ENCODE data around the gene MTHFD2L. TPM values are rescaled to one million over a fixed set of nuclear protein-coding genes. Genes with fewer than 3 reads are reported as not detected.

MTHFD2L gene
- total and polyA plus RNA-seq, 2 of the 8 experiments (the other 6 are each of a cell fraction or from before 2014, with no cell fraction given), result 5.4 to 15.0 TPM

- Histone ChIP-seq H3K56ac (replicated peaks; ENCODE audit: insufficient read length, low read depth, low read length) (no peak overlapping the region), H3K79me1 (ENCODE audit: low read depth, low read length) (no peaks in the 10 kb centered on the region), H3K23ac (ENCODE audit: insufficient read length) (no peak overlapping the region), H3K79me2 (ENCODE audit: control insufficient read depth in 1 of 2, insufficient read depth in 2 of 2, low read length in 2 of 2) (no peaks in the 10 kb centered on the region), H3K4me2 (ENCODE audit: insufficient read depth in 1 of 2, low read depth in 2 of 2, low read length in 2 of 2) (no peak overlapping the region), H2BK5ac (ENCODE audit: low read depth, low read length) (no peak overlapping the region), H3K9me3 (ENCODE audit: insufficient read depth in 2 of 2, low read depth in 1 of 2, low read length in 1 of 2) (no peaks in the 10 kb centered on the region), H3K36me3 (ENCODE audit: control insufficient read depth in 2 of 4, insufficient read depth in 4 of 4, low read length in 3 of 4) (no peaks in the 10 kb centered on the region), H3K9ac (replicated peaks in 1 of 4; ENCODE audit: extremely low read depth in 1 of 4, low read depth in 3 of 4, low read length in 3 of 4) (no peak overlapping the region), H2AFZ (ENCODE audit: low read length) (no peak overlapping the region), H2BK15ac (ENCODE audit: low read length) (no peak overlapping the region), H3K4ac (replicated peaks; ENCODE audit: insufficient read length, low read depth, low read length) (no peak overlapping the region), H4K20me1 (replicated peaks in 1 of 2; ENCODE audit: control insufficient read depth in 1 of 2, insufficient read depth in 2 of 2, low read length in 2 of 2) (no peaks in the 10 kb centered on the region), H3K18ac (ENCODE audit: extremely low read depth, low read length) (no peak overlapping the region), H4K91ac (replicated peaks; ENCODE audit: insufficient read length, low read length) (no peak overlapping the region), H3K14ac (ENCODE audit: insufficient read length) (no peak overlapping the region), H2AK5ac (ENCODE audit: low read depth, low read length) (no peak overlapping the region), H4K8ac (ENCODE audit: extremely low read depth, insufficient read depth, low read length) (no peak overlapping the region), H2BK120ac (replicated peaks; ENCODE audit: low read depth, low read length) (no peak overlapping the region), H3K27ac (ENCODE audit: low read depth, low read length) (no peak overlapping the region), H3K4me1 (replicated peaks in 1 of 4; ENCODE audit: control insufficient read depth in 3 of 4, insufficient read depth in 4 of 4, low read length in 3 of 4) (peaks cover 0 to 5% (median under 1%) of the 10 kb centered on the region in 4 experiments; a peak in 2 of 7 replicates), H3K27me3 (replicated peaks in 1 of 4; ENCODE audit: control insufficient read depth in 3 of 4, extremely low read depth in 1 of 4, insufficient read depth in 3 of 4, low read length in 3 of 4) (no peaks in the 10 kb centered on the region), H3K23me2 (ENCODE audit: low read depth, low read length) (no peaks in the 10 kb centered on the region), H2BK12ac (ENCODE audit: low read depth, low read length) (no peak overlapping the region), H3K4me3 (ENCODE audit: extremely low read depth in 1 of 4, insufficient read depth in 2 of 4, low read depth in 3 of 4, low read length in 4 of 4) (no peak overlapping the region), H4K5ac (ENCODE audit: insufficient read length, low read depth, low read length) (no peak overlapping the region), H2BK20ac (ENCODE audit: low read length) (no peak overlapping the region)
- FAIRE-seq, result no peak
- 91% methylated on average over 3 of the region's 3 CpGs; no CpG with 5 or more reads in 1 of the 2 experiments for WGBS, 2 experiments (ENCODE audit: extremely low coverage in 1 of 2, insufficient coverage in 1 of 2, insufficient read length in 1 of 2, insufficient replicate concordance in 2 of 2, low coverage in 1 of 2, low lambda C conversion rate in 2 of 2, missing lambda C conversion rate in 1 of 2)
- CTCF ChIA-PET (ENCODE audit: partially characterized antibody), result interaction anchor here (0.7 to 5.2 kb wide), 5 partner anchors 30 to 358 kb away, joined by 3 to 42 read pairs (median 3); no protein-coding TSS in a partner anchor
- DNase-seq (ENCODE audit: low read depth in 1 of 2, low spot score in 2 of 2), result no peak
- no peak for TF ChIP-seq KDM5A (IDR thresholded peaks at IDR 0.05; ENCODE audit: low read length)
- no peak for TF ChIP-seq SP2 (IDR thresholded peaks at IDR 0.05; ENCODE audit: low read length)
- TF ChIP-seq ATF3 (IDR thresholded peaks at IDR 0.05; ENCODE audit: insufficient read depth, low read depth, low read length), result no peak
- POLR2A ChIA-PET (ENCODE audit: partially characterized antibody), result no interaction called here
These were observed 159.8 kb downstream of the MTHFD2L start for GRCh38 chr4:74317616-74318246.

All from H1 (cell line).